GM18520 (cell line): ENCODE measurements around the gene RBMS1.

ENCODE experiments used
- ATAC-seq: cut with Tn5 transposase; IDR thresholded peaks from one replicate; pipeline ENCODE4 v1.9.1; 2021; ENCODE audit not compliant: unreplicated experiment

RBMS1 gene

GRCh38 chr2:160411167-160411566, 82.4 kb downstream of the RBMS1 start:
- ATAC-seq = no peak

GRCh38 chr2:160409480-160409879, 84.1 kb downstream of the RBMS1 start:
- ATAC-seq = no peak

GRCh38 chr2:160408959-160409291, 84.7 kb downstream of the RBMS1 start:
- no peak for ATAC-seq

GRCh38 chr2:160408173-160408958, 85.2 kb downstream of the RBMS1 start:
- ATAC-seq = no peak

- ATAC-seq = peak; percentile 49
These were observed 86.0 kb downstream of the RBMS1 start for GRCh38 chr2:160407393-160408172.

- ATAC-seq = peak; percentile 27
These were observed 86.8 kb downstream of the RBMS1 start for GRCh38 chr2:160406591-160407392.

- no peak for ATAC-seq
These were observed 88.3 kb downstream of the RBMS1 start for GRCh38 chr2:160405077-160405867.

GRCh38 chr2:160402997-160403979, 90.3 kb downstream of the RBMS1 start:
- ATAC-seq = no peak

- no peak for ATAC-seq
These were observed 91.1 kb downstream of the RBMS1 start for GRCh38 chr2:160402501-160402900.

- ATAC-seq = no peak
These were observed 91.7 kb downstream of the RBMS1 start for GRCh38 chr2:160401895-160402294.

- ATAC-seq = no peak
These were observed 93.7 kb downstream of the RBMS1 start for GRCh38 chr2:160399880-160400279.

- ATAC-seq = no peak
These were observed 96.1 kb downstream of the RBMS1 start for GRCh38 chr2:160397530-160397865.

- ATAC-seq = peak; percentile 100
These were observed 99.5 kb downstream of the RBMS1 start for GRCh38 chr2:160394153-160394552.

GRCh38 chr2:160392201-160392600, 101.4 kb downstream of the RBMS1 start:
- no peak for ATAC-seq

GRCh38 chr2:160390544-160391455, 102.8 kb downstream of the RBMS1 start:
- ATAC-seq = no peak

- no peak for ATAC-seq
These were observed 103.7 kb downstream of the RBMS1 start for GRCh38 chr2:160389875-160390274.

- no peak for ATAC-seq
These were observed 104.9 kb downstream of the RBMS1 start for GRCh38 chr2:160388464-160389263.
